GM23338 (cell line): ENCODE measurements around the gene NCR2. TPM values are rescaled to one million over a fixed set of nuclear protein-coding genes. Genes with fewer than 3 reads are reported as not detected.

ENCODE experiments used
- ATAC-seq: fragments of 200-7000 bp; cut with Tn5 transposase; 3 replicates; pipeline ENCODE4 v1.9.1; 2020
- DNase-seq: peaks from one replicate; pipeline ENCODE4 v3.0.0-alpha.2; 2015; ENCODE audit warnings: low spot score
- H2AFZ ChIP-seq: fragments of 200-600 bp; sonication (generic); 2 replicates; pipeline ENCODE4 v1.8.0; 2016; ENCODE audit warnings: antibody characterized with exemption, mild to moderate bottlenecking, moderate library complexity
- H3F3A ChIP-seq: fragments of 200-600 bp; sonication (generic); replicated peaks from 2 replicates; pipeline ENCODE4 v1.8.0; 2017; ENCODE audit warnings: antibody characterized with exemption, mixed run types, low read depth
- H3K27ac ChIP-seq: fragments of 200-600 bp; sonication (generic); 2 replicates; pipeline ENCODE4 v1.6.1; 2016; ENCODE audit warnings: low read depth
- H3K27me3 ChIP-seq: fragments of 200-600 bp; sonication (generic); 2 replicates; pipeline ENCODE4 v1.8.0; 2016; ENCODE audit warnings: mild to moderate bottlenecking, mixed run types, moderate library complexity; ENCODE audit not compliant: insufficient read depth
- H3K36me3 ChIP-seq: fragments of 200-600 bp; sonication (generic); 2 replicates; pipeline ENCODE4 v1.8.0; 2016; ENCODE audit warnings: mild to moderate bottlenecking; ENCODE audit not compliant: insufficient read depth
- H3K4me1 ChIP-seq: fragments of 200-600 bp; sonication (generic); 2 replicates; pipeline ENCODE4 v1.8.0; 2016; ENCODE audit warnings: mild to moderate bottlenecking, moderate library complexity; ENCODE audit not compliant: insufficient read depth
- H3K4me2 ChIP-seq: fragments of 200-600 bp; sonication (generic); 2 replicates; pipeline ENCODE4 v1.7.1; 2017; ENCODE audit warnings: mixed run types
- H3K4me3 ChIP-seq: fragments of 200-600 bp; sonication (generic); 2 replicates; pipeline ENCODE4 v1.6.1; 2016; ENCODE audit warnings: mixed run types
- H3K79me2 ChIP-seq: fragments of 200-600 bp; sonication (generic); replicated peaks from 2 replicates; pipeline ENCODE4 v1.8.0; 2017; ENCODE audit warnings: mild to moderate bottlenecking; ENCODE audit not compliant: insufficient read depth
- H3K9me2 ChIP-seq: fragments of 200-600 bp; sonication (generic); 2 replicates; pipeline ENCODE4 v1.8.0; 2017; ENCODE audit not compliant: insufficient read depth
- H4K20me1 ChIP-seq: fragments of 200-600 bp; sonication (generic); replicated peaks from 2 replicates; pipeline ENCODE4 v1.8.0; 2017; ENCODE audit warnings: mild to moderate bottlenecking; ENCODE audit not compliant: insufficient read depth
- H3K27ac Mint-ChIP-seq: 2 replicates; pipeline ENCODE4 v1.8.0; 2020; ENCODE audit warnings: inconsistent platforms, mild to moderate bottlenecking, moderate library complexity, mixed read lengths
- H3K27me3 Mint-ChIP-seq: 3 replicates; pipeline ENCODE4 v1.8.0; 2022; ENCODE audit warnings: low read depth, mild to moderate bottlenecking, moderate library complexity, mixed read lengths, inconsistent platforms; ENCODE audit not compliant: insufficient read depth, poor library complexity
- H3K36me3 Mint-ChIP-seq: 3 replicates; pipeline ENCODE4 v1.8.0; 2021; ENCODE audit warnings: low read depth, mild to moderate bottlenecking, inconsistent platforms, moderate library complexity, mixed read lengths
- H3K4me1 Mint-ChIP-seq: 3 replicates; pipeline ENCODE4 v1.8.0; 2020; ENCODE audit warnings: mild to moderate bottlenecking, inconsistent platforms, mixed read lengths
- H3K4me3 Mint-ChIP-seq: 3 replicates; pipeline ENCODE4 v1.8.0; 2021; ENCODE audit warnings: moderate library complexity, mild to moderate bottlenecking, inconsistent platforms, mixed read lengths
- H3K9me3 Mint-ChIP-seq: 3 replicates; pipeline ENCODE4 v1.8.0; 2020; ENCODE audit warnings: moderate library complexity, mild to moderate bottlenecking, inconsistent platforms, mixed read lengths
- CREB1 ChIP-seq: fragments of 250-450 bp; sonication (Bioruptor Pico); IDR thresholded peaks from 2 replicates; pipeline ENCODE4 v1.5.0; 2020; ENCODE audit warnings: low read depth, mild to moderate bottlenecking, moderate library complexity
- EZH2 ChIP-seq: fragments of 200-600 bp; sonication (generic); IDR thresholded peaks from one replicate; pipeline ENCODE4 v1.8.0; 2017; ENCODE audit warnings: antibody characterized with exemption, mild to moderate bottlenecking, low read depth; ENCODE audit not compliant: unreplicated experiment
- EZH2phosphoT487 ChIP-seq: fragments of 200-600 bp; sonication (generic); IDR thresholded peaks from one replicate; pipeline ENCODE4 v1.8.1; 2018; ENCODE audit warnings: antibody characterized with exemption; ENCODE audit not compliant: unreplicated experiment
- JUNB ChIP-seq: IDR thresholded peaks from one replicate; pipeline ENCODE4 v1.6.1; 2016; ENCODE audit warnings: antibody characterized with exemption; ENCODE audit not compliant: unreplicated experiment
- NANOG ChIP-seq: IDR thresholded peaks from 2 replicates; pipeline ENCODE4 v1.6.1; 2016; ENCODE audit warnings: antibody characterized with exemption, borderline replicate concordance
- POLR2AphosphoS5 ChIP-seq: IDR thresholded peaks from 2 replicates; pipeline ENCODE4 v1.6.1; 2016; ENCODE audit warnings: antibody characterized with exemption, low read depth
- STAT1 ChIP-seq: IDR thresholded peaks from one replicate; pipeline ENCODE4 v1.6.1; 2016; ENCODE audit warnings: antibody characterized with exemption; ENCODE audit not compliant: unreplicated experiment
- ZNF114 ChIP-seq: fragments of 250-450 bp; sonication (Bioruptor Pico); IDR thresholded peaks from 2 replicates; pipeline ENCODE4 v1.5.0; 2020; ENCODE audit warnings: mild to moderate bottlenecking, moderate library complexity
- ZNF331 ChIP-seq: fragments of 250-450 bp; sonication (Bioruptor Pico); IDR thresholded peaks from 2 replicates; pipeline ENCODE4 v1.5.0; 2020; ENCODE audit warnings: low read depth, mild to moderate bottlenecking, moderate library complexity
- polyA plus RNA-seq: library from polyadenylated mRNA; unstranded; fragments of >200 nt; fragmentation: Nextera tagmentation; extraction: Ambion mirVana; gene quantifications from 2 replicates; pipeline ENCODE4 v1.2.1, GENCODE V29; 2016
- total RNA-seq: library from RNA; depleted of rRNA; stranded (reverse); fragments of >200 nt; shearing (Covaris generic); gene quantifications from 2 replicates; pipeline ENCODE4 v1.2.3, GENCODE V29; 2014
- TF ChIP-seq, protein P1 (sequence below), 2 experiments: fragments of 200-600 bp in 1 of 2; sonication (generic) in 1 of 2; conservative IDR thresholded peaks; 2 replicates each; pipeline versions ENCODE4 v1.5.1 to v1.6.1; 2016 to 2017; ENCODE audit warnings: antibody characterized with exemption in 2 of 2, low read depth in 2 of 2, mild to moderate bottlenecking in 2 of 2, moderate library complexity in 1 of 2
- TF ChIP-seq, protein P2 (sequence below): fragments of 250-450 bp; sonication (Bioruptor Pico); IDR thresholded peaks from 2 replicates; pipeline ENCODE4 v1.5.0; 2020; ENCODE audit warnings: mild to moderate bottlenecking, moderate library complexity
- TF ChIP-seq, protein P3 (sequence below): IDR thresholded peaks from 2 replicates; pipeline ENCODE4 v1.6.1; 2016; ENCODE audit warnings: antibody characterized with exemption

Gene NCR2
- total and polyA plus RNA-seq, 2 experiments from 2014 or later = not detected

DNA sequence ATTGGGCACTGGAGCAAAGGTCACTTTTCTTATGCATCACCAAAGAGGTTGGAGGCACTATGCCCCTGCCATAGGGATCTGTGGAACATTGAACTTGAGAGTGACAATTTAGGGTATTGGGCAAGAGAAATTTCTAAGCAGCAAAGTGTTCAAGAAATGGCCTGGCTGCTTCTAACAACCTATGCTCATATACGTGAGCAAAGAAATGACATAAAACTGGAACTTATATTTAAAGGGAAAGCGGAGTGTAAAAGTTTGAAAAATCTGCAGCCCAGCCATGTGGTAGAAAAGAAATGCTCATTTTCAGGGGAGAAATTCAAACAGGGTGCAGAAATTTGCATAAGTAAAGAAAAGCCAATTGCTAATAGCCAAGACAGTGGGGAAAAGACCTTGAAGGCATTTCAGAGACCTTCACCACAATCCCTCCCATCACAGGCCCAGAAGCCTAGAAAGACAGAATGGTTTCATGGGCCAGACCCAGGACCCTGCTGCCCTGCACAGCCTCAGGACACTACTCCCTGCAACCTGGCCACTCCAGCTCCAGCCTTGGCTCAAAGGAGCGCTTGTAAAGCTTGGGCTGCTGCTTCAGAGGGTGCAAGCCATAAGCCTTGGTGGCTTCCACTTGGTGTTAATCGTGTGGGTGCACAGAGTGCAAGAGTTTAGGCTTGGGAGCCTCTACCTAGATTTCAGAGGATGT is 24.4 kb downstream of the NCR2 start:
- Histone ChIP-seq H2AFZ (no peak overlapping the region), H3K4me3 (no peak overlapping the region), H3K79me2 (no peaks in the 10 kb centered on the region), H3K4me2 (no peak overlapping the region), H3K4me1 (no peaks in the 10 kb centered on the region), H4K20me1 (no peaks in the 10 kb centered on the region), H3K9me2 (no peaks in the 10 kb centered on the region), H3K27ac (no peak overlapping the region), H3F3A (no peaks in the 10 kb centered on the region), H3K27me3 (no peaks in the 10 kb centered on the region), H3K36me3 (no peaks in the 10 kb centered on the region)
- ATAC-seq (no peak), DNase-seq (no peak)
- H3K36me3 Mint-ChIP-seq = peaks cover 10% of the 10 kb centered on the region; the same call in 1 of the 3 replicates
- no peaks in the 10 kb centered on the region for H3K4me1 Mint-ChIP-seq
- no peaks in the 10 kb centered on the region for H3K27me3 Mint-ChIP-seq
- H3K27ac Mint-ChIP-seq = no peak overlapping the region
- TF ChIP-seq CREB1 (no peak), EZH2phosphoT487 (no peak)
- H3K9me3 Mint-ChIP-seq = peaks cover 40% of the 10 kb centered on the region
- H3K4me3 Mint-ChIP-seq = no peak overlapping the region

DNA sequence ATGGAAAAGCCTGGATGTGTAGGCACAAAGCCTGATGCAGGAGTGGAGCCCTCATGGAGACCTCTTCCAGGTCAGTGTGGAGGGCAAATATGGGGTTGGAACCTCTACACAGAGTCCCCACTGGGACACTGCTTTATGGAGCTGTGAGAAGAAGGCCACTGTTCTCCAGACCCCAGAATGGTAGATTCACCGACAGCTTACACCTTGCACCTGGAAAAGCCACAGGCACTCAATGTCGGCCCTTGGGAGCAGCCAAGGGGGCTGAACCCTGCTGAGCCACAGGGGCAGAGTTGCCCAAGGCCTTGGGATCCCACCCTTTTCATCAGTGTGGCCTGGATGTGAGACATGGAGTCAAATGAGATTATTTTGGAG is 24.9 kb downstream of the NCR2 start:
- ATAC-seq (no peak), DNase-seq (no peak)
- Mint-ChIP-seq H3K27me3 (no peaks in the 10 kb centered on the region), H3K4me3 (no peak overlapping the region), H3K4me1 (no peaks in the 10 kb centered on the region), H3K9me3 (peaks cover 40% of the 10 kb centered on the region), H3K27ac (no peak overlapping the region), H3K36me3 (peaks cover 10% of the 10 kb centered on the region; the same call in 1 of the 3 replicates)
- Histone ChIP-seq H3K27me3 (no peaks in the 10 kb centered on the region; the same call in 1 of the 2 replicates), H3K79me2 (no peaks in the 10 kb centered on the region), H3K36me3 (no peaks in the 10 kb centered on the region), H3F3A (no peaks in the 10 kb centered on the region), H3K4me3 (no peak overlapping the region), H4K20me1 (no peaks in the 10 kb centered on the region), H3K4me1 (no peaks in the 10 kb centered on the region), H2AFZ (no peak overlapping the region), H3K4me2 (no peak overlapping the region), H3K9me2 (no peaks in the 10 kb centered on the region), H3K27ac (no peak overlapping the region)
- TF ChIP-seq, protein P1, sequence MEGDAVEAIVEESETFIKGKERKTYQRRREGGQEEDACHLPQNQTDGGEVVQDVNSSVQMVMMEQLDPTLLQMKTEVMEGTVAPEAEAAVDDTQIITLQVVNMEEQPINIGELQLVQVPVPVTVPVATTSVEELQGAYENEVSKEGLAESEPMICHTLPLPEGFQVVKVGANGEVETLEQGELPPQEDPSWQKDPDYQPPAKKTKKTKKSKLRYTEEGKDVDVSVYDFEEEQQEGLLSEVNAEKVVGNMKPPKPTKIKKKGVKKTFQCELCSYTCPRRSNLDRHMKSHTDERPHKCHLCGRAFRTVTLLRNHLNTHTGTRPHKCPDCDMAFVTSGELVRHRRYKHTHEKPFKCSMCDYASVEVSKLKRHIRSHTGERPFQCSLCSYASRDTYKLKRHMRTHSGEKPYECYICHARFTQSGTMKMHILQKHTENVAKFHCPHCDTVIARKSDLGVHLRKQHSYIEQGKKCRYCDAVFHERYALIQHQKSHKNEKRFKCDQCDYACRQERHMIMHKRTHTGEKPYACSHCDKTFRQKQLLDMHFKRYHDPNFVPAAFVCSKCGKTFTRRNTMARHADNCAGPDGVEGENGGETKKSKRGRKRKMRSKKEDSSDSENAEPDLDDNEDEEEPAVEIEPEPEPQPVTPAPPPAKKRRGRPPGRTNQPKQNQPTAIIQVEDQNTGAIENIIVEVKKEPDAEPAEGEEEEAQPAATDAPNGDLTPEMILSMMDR (conservative IDR thresholded peaks at IDR 0.05; ENCODE audit: low read depth in 2 of 2) = no peak
- TF ChIP-seq STAT1 = no peak
- no peak for TF ChIP-seq ZNF331
- TF ChIP-seq EZH2phosphoT487 = no peak
- no peak for TF ChIP-seq POLR2AphosphoS5
- TF ChIP-seq EZH2 = no peak
- TF ChIP-seq NANOG = no peak
- no peak for TF ChIP-seq JUNB
- TF ChIP-seq ZNF114 = no peak
- TF ChIP-seq, protein P2, sequence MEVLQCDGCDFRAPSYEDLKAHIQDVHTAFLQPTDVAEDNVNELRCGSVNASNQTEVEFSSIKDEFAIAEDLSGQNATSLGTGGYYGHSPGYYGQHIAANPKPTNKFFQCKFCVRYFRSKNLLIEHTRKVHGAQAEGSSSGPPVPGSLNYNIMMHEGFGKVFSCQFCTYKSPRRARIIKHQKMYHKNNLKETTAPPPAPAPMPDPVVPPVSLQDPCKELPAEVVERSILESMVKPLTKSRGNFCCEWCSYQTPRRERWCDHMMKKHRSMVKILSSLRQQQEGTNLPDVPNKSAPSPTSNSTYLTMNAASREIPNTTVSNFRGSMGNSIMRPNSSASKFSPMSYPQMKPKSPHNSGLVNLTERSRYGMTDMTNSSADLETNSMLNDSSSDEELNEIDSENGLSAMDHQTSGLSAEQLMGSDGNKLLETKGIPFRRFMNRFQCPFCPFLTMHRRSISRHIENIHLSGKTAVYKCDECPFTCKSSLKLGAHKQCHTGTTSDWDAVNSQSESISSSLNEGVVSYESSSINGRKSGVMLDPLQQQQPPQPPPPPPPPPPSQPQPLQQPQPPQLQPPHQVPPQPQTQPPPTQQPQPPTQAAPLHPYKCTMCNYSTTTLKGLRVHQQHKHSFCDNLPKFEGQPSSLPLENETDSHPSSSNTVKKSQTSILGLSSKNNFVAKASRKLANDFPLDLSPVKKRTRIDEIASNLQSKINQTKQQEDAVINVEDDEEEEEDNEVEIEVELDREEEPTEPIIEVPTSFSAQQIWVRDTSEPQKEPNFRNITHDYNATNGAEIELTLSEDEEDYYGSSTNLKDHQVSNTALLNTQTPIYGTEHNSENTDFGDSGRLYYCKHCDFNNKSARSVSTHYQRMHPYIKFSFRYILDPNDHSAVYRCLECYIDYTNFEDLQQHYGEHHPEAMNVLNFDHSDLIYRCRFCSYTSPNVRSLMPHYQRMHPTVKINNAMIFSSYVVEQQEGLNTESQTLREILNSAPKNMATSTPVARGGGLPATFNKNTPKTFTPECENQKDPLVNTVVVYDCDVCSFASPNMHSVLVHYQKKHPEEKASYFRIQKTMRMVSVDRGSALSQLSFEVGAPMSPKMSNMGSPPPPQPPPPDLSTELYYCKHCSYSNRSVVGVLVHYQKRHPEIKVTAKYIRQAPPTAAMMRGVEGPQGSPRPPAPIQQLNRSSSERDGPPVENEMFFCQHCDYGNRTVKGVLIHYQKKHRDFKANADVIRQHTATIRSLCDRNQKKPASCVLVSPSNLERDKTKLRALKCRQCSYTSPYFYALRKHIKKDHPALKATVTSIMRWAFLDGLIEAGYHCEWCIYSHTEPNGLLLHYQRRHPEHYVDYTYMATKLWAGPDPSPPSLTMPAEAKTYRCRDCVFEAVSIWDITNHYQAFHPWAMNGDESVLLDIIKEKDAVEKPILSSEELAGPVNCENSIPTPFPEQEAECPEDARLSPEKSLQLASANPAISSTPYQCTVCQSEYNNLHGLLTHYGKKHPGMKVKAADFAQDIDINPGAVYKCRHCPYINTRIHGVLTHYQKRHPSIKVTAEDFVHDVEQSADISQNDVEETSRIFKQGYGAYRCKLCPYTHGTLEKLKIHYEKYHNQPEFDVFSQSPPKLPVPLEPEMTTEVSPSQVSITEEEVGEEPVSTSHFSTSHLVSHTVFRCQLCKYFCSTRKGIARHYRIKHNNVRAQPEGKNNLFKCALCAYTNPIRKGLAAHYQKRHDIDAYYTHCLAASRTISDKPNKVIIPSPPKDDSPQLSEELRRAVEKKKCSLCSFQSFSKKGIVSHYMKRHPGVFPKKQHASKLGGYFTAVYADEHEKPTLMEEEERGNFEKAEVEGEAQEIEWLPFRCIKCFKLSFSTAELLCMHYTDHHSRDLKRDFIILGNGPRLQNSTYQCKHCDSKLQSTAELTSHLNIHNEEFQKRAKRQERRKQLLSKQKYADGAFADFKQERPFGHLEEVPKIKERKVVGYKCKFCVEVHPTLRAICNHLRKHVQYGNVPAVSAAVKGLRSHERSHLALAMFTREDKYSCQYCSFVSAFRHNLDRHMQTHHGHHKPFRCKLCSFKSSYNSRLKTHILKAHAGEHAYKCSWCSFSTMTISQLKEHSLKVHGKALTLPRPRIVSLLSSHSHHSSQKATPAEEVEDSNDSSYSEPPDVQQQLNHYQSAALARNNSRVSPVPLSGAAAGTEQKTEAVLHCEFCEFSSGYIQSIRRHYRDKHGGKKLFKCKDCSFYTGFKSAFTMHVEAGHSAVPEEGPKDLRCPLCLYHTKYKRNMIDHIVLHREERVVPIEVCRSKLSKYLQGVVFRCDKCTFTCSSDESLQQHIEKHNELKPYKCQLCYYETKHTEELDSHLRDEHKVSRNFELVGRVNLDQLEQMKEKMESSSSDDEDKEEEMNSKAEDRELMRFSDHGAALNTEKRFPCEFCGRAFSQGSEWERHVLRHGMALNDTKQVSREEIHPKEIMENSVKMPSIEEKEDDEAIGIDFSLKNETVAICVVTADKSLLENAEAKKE (CRISPR knock-in tag) = no peak
- TF ChIP-seq, protein P3, sequence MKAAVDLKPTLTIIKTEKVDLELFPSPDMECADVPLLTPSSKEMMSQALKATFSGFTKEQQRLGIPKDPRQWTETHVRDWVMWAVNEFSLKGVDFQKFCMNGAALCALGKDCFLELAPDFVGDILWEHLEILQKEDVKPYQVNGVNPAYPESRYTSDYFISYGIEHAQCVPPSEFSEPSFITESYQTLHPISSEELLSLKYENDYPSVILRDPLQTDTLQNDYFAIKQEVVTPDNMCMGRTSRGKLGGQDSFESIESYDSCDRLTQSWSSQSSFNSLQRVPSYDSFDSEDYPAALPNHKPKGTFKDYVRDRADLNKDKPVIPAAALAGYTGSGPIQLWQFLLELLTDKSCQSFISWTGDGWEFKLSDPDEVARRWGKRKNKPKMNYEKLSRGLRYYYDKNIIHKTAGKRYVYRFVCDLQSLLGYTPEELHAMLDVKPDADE = no peak
